ENCODE measurements around the gene ATL1.
"Not testable (repeated sequence)": the region's sequence is repeated elsewhere in the genome, so short reads cannot be mapped to it uniquely, and the experiment has no call there.

ATL1 gene

GRCh38 chr14:50607761-50608160 is 47.8 kb downstream of the ATL1 start:
- no peak overlapping the region for H3K4me3 ChIP-seq (ENCODE audit: low read length)
- H3K9me3 ChIP-seq (ENCODE audit: control insufficient read depth, low read length): no peaks in the 10 kb centered on the region
- H3K4me1 ChIP-seq (ENCODE audit: control insufficient read depth, insufficient read depth, low read length): no peaks in the 10 kb centered on the region
- H3K9ac ChIP-seq (ENCODE audit: low read length): no peak overlapping the region
- no peaks in the 10 kb centered on the region for H3K36me3 ChIP-seq (ENCODE audit: control insufficient read depth, insufficient read depth, low read length)
- no peaks in the 10 kb centered on the region for H3K27me3 ChIP-seq (ENCODE audit: control insufficient read depth, insufficient read depth, low read length)

- H3K9me3 ChIP-seq (ENCODE audit: control insufficient read depth, low read length): no peaks in the 10 kb centered on the region
- no peaks in the 10 kb centered on the region for H3K27me3 ChIP-seq (ENCODE audit: control insufficient read depth, insufficient read depth, low read length)
- no peaks in the 10 kb centered on the region for H3K4me1 ChIP-seq (ENCODE audit: control insufficient read depth, insufficient read depth, low read length)
- H3K36me3 ChIP-seq (ENCODE audit: control insufficient read depth, insufficient read depth, low read length): no peaks in the 10 kb centered on the region
- H3K4me3 ChIP-seq (ENCODE audit: low read length): no peak overlapping the region
- no peak overlapping the region for H3K9ac ChIP-seq (ENCODE audit: low read length)
Measured at GRCh38 chr14:50608302-50608851, 48.4 kb downstream of the ATL1 start.

- Histone ChIP-seq H3K4me1 (ENCODE audit: control insufficient read depth, insufficient read depth, low read length) (no peaks in the 10 kb centered on the region), H3K27me3 (ENCODE audit: control insufficient read depth, insufficient read depth, low read length) (no peaks in the 10 kb centered on the region), H3K4me3 (ENCODE audit: low read length) (no peak overlapping the region), H3K36me3 (ENCODE audit: control insufficient read depth, insufficient read depth, low read length) (no peaks in the 10 kb centered on the region), H3K9me3 (ENCODE audit: control insufficient read depth, low read length) (no peaks in the 10 kb centered on the region), H3K9ac (ENCODE audit: low read length) (no peak overlapping the region)
Measured at GRCh38 chr14:50610465-50610864, 50.5 kb downstream of the ATL1 start.

DNA sequence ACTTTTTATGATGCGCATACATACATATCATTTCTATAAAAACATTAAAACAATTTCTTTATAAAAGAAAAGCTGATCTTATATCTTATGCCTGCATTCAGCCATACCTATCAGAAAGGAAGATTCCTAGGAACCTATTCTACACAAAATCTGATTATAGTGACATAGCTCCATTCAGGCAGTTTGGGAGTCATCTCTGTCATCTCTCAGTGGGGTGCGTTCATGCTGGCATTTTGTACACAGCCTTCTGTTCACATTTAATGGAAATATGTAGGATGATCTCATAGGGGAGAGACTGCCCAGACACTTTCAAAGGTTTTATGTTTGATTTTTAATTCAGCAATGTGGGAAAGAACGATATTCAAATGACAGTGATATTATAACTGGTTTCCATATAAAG is 52.9 kb downstream of the ATL1 start:
- Histone ChIP-seq H3K36me3 (ENCODE audit: control insufficient read depth, insufficient read depth, low read length) (no peaks in the 10 kb centered on the region), H3K9ac (ENCODE audit: low read length) (no peak overlapping the region), H3K4me1 (ENCODE audit: control insufficient read depth, insufficient read depth, low read length) (no peaks in the 10 kb centered on the region), H3K4me3 (ENCODE audit: low read length) (no peak overlapping the region), H3K9me3 (ENCODE audit: control insufficient read depth, low read length) (no peaks in the 10 kb centered on the region), H3K27me3 (ENCODE audit: control insufficient read depth, insufficient read depth, low read length) (no peaks in the 10 kb centered on the region)

GRCh38 chr14:50615056-50615455 is 55.1 kb downstream of the ATL1 start:
- H3K36me3 ChIP-seq (ENCODE audit: control insufficient read depth, insufficient read depth, low read length): no peaks in the 10 kb centered on the region
- H3K27me3 ChIP-seq (ENCODE audit: control insufficient read depth, insufficient read depth, low read length): no peaks in the 10 kb centered on the region
- H3K4me1 ChIP-seq (ENCODE audit: control insufficient read depth, insufficient read depth, low read length): no peaks in the 10 kb centered on the region
- H3K9me3 ChIP-seq (ENCODE audit: control insufficient read depth, low read length): no peaks in the 10 kb centered on the region
- no peak overlapping the region for H3K4me3 ChIP-seq (ENCODE audit: low read length)
- H3K9ac ChIP-seq (ENCODE audit: low read length): no peak overlapping the region

DNA sequence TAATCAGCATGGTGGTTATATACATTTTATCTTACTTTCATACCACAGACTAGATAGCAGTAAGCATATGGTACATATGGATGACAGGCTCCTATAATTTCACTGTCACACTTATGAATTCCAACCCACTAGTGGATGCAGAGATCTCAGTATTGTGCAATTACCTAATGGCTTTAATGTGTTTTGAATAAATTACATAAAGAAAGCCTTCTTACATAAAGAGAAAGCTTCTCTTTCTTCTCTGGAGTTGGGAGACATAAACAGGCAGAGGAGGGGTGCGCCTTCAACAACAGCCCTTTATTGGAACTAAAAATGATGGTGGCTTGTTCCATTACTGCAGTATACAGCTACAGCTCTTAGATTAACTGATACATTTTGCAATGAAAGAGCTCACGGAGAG is 55.6 kb downstream of the ATL1 start:
- H3K9me3 ChIP-seq (ENCODE audit: control insufficient read depth, low read length): no peaks in the 10 kb centered on the region
- no peak overlapping the region for H3K9ac ChIP-seq (ENCODE audit: low read length)

DNA sequence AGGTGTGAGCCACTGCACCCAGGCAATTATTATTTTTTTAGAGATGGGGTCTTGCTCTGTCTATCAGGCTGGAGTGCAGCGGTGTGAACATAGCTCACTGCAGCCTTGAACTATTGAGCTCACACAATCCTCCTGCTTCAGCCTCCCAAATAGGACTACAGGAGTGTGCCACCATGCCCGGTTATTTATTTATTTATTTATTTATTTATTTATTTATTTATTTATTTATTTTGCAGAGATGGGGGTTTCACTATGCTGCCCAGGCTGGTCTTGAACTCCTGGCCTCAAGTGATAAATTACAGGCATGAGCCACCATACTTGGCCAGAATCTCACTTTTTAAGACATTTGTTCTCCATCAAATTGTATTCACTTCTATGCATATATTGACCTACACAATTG is 56.3 kb downstream of the ATL1 start:
- no peaks in the 10 kb centered on the region for H3K4me1 ChIP-seq (ENCODE audit: control insufficient read depth, insufficient read depth, low read length)
- no peaks in the 10 kb centered on the region for H3K27me3 ChIP-seq (ENCODE audit: control insufficient read depth, insufficient read depth, low read length)
- H3K36me3 ChIP-seq (ENCODE audit: control insufficient read depth, insufficient read depth, low read length): no peaks in the 10 kb centered on the region
- no peak overlapping the region for H3K9ac ChIP-seq (ENCODE audit: low read length)
- H3K9me3 ChIP-seq (ENCODE audit: control insufficient read depth, low read length): no peaks in the 10 kb centered on the region
- H3K4me3 ChIP-seq (ENCODE audit: low read length): no peak overlapping the region

More for the DNA sequence above, 55.6 kb downstream of the ATL1 start:
- Histone ChIP-seq H3K4me3 (ENCODE audit: low read length) (no peak overlapping the region), H3K36me3 (ENCODE audit: control insufficient read depth, insufficient read depth, low read length) (no peaks in the 10 kb centered on the region), H3K27me3 (ENCODE audit: control insufficient read depth, insufficient read depth, low read length) (no peaks in the 10 kb centered on the region), H3K4me1 (ENCODE audit: control insufficient read depth, insufficient read depth, low read length) (no peaks in the 10 kb centered on the region)

DNA sequence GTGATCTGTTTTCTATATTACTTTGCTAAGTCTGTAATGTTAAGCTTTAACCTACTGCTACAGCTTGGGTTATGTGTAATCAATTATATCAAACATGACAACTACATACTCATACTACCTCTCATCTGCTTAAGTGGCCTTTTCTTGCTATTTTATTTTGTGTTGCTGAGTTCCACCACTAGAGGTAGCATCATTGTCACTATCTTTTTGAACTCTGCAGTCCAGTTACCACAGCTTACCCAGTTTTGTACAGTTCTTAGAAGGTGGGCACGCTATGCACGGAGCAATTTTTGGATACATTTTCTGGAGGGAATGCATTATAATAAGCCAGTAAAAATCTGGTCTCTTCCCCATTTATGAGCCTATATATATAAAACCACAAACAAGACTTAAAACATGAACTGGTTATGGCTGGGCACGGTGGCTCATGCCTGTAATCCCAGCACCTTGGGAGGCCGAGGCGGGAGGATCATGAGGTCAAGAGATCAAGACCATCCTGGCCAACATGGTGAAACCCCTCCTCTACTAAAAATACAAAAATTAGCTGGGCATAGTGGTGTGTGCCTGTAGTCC is 59.7 kb downstream of the ATL1 start:
- Histone ChIP-seq H3K4me3 (ENCODE audit: low read length) (no peak overlapping the region), H3K9me3 (ENCODE audit: control insufficient read depth, low read length) (no peaks in the 10 kb centered on the region), H3K4me1 (ENCODE audit: control insufficient read depth, insufficient read depth, low read length) (no peaks in the 10 kb centered on the region), H3K27me3 (ENCODE audit: control insufficient read depth, insufficient read depth, low read length) (no peaks in the 10 kb centered on the region), H3K9ac (ENCODE audit: low read length) (no peak overlapping the region), H3K36me3 (ENCODE audit: control insufficient read depth, insufficient read depth, low read length) (no peaks in the 10 kb centered on the region)

DNA sequence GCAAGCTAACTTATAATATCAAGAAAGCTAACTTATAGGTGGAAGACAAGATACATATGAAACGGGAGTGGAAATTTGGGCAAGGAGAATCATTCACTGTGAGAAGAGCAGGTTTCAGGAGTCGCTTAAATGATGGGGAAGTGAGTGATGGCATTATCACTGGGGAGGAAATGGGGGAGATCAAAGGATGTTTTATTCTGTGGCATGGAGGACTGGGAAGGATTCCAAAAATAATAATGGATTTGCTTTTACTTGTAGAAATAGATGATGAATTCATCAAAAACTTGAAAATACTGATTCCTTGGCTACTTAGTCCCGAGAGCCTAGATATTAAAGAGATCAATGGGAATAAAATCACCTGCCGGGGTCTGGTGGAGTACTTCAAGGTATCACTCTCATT is 60.4 kb downstream of the ATL1 start:
- H3K4me1 ChIP-seq (ENCODE audit: control insufficient read depth, insufficient read depth, low read length): no peaks in the 10 kb centered on the region
- H3K9me3 ChIP-seq (ENCODE audit: control insufficient read depth, low read length): no peaks in the 10 kb centered on the region
- H3K9ac ChIP-seq (ENCODE audit: low read length): no peak overlapping the region
- no peaks in the 10 kb centered on the region for H3K27me3 ChIP-seq (ENCODE audit: control insufficient read depth, insufficient read depth, low read length)
- H3K36me3 ChIP-seq (ENCODE audit: control insufficient read depth, insufficient read depth, low read length): no peaks in the 10 kb centered on the region
- H3K4me3 ChIP-seq (ENCODE audit: low read length): no peak overlapping the region

GRCh38 chr14:50622978-50623377 is 63.0 kb downstream of the ATL1 start:
- no peaks in the 10 kb centered on the region for H3K9me3 ChIP-seq (ENCODE audit: control insufficient read depth, low read length)
- H3K36me3 ChIP-seq (ENCODE audit: control insufficient read depth, insufficient read depth, low read length): no peaks in the 10 kb centered on the region
- H3K4me3 ChIP-seq (ENCODE audit: low read length): no peak overlapping the region
- H3K9ac ChIP-seq (ENCODE audit: low read length): no peak overlapping the region
- no peaks in the 10 kb centered on the region for H3K27me3 ChIP-seq (ENCODE audit: control insufficient read depth, insufficient read depth, low read length)
- no peaks in the 10 kb centered on the region for H3K4me1 ChIP-seq (ENCODE audit: control insufficient read depth, insufficient read depth, low read length)

DNA sequence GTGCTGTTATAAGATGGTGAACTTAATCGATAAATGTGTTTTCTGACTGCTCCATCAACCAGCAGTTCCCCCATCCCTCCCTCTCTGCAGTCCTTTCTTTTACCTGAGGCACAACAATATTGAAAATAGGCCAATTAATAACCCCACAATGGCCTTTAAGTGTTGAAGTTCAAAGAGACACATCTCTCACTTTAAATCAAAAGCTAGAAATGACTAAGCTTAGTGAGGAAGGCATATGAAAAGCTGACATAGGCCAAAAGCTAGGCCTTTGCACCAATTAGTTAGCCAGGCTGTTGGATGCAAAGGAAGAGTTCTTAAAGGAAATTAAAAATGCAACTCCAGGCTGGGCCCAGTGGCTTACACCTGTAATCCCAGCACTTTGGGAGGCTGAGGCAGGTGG is 64.5 kb downstream of the ATL1 start:
- Histone ChIP-seq H3K4me3 (ENCODE audit: low read length) (no peak overlapping the region), H3K27me3 (ENCODE audit: control insufficient read depth, insufficient read depth, low read length) (no peaks in the 10 kb centered on the region), H3K9me3 (ENCODE audit: control insufficient read depth, low read length) (no peaks in the 10 kb centered on the region), H3K36me3 (ENCODE audit: control insufficient read depth, insufficient read depth, low read length) (no peaks in the 10 kb centered on the region), H3K9ac (ENCODE audit: low read length) (no peak overlapping the region), H3K4me1 (ENCODE audit: control insufficient read depth, insufficient read depth, low read length) (no peaks in the 10 kb centered on the region)

DNA sequence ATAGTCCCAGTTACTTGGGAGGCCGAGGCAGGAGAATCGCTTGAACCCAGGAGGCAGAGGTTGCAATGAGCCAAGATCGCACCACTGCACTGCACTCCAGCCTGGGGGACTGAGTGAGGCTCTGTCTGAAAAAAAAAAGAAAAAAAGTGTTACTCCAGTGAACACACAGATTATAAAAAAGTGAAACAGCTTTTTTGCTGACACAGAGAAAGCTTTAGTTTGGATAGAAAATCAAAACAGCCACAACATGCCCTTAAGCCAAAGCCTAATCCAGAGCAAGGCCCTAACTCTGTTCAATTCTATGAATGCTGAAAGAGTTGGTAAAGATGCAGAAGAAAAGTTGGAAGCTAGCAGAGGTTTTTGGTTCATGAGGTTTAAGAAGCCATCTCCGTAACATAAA is 65.0 kb downstream of the ATL1 start:
- H3K4me1 ChIP-seq (ENCODE audit: control insufficient read depth, insufficient read depth, low read length); H3K4me3 ChIP-seq (ENCODE audit: low read length); H3K9me3 ChIP-seq (ENCODE audit: control insufficient read depth, low read length); H3K36me3 ChIP-seq (ENCODE audit: control insufficient read depth, insufficient read depth, low read length); H3K9ac ChIP-seq (ENCODE audit: low read length); H3K27me3 ChIP-seq (ENCODE audit: control insufficient read depth, insufficient read depth, low read length): not testable (repeated sequence)

DNA sequence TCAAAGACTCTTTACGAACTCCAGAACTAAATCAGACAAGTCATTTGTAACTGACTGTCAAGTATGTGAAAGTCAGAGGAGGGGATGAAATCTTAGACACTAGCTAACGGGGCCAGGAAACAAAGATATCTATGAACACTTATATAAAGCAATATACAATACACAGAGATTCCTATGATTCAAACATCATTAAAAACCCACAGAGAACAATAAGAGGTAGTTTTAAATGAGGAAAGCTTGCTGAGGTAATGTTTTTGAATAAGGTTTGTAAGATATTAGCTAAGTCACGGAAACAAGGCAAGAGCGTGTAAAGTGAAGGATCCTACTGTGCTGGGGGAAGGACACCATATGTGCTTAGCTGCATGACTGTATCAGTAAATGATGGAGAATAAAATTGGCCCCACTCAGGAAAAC is 71.5 kb downstream of the ATL1 start:
- H3K4me3 ChIP-seq (ENCODE audit: low read length): no peak overlapping the region
- no peaks in the 10 kb centered on the region for H3K36me3 ChIP-seq (ENCODE audit: control insufficient read depth, insufficient read depth, low read length)
- no peaks in the 10 kb centered on the region for H3K4me1 ChIP-seq (ENCODE audit: control insufficient read depth, insufficient read depth, low read length)
- no peaks in the 10 kb centered on the region for H3K27me3 ChIP-seq (ENCODE audit: control insufficient read depth, insufficient read depth, low read length)
- no peaks in the 10 kb centered on the region for H3K9me3 ChIP-seq (ENCODE audit: control insufficient read depth, low read length)
- H3K9ac ChIP-seq (ENCODE audit: low read length): no peak overlapping the region
